Heart right ventricle (tissue), 16 donors: ENCODE data around the gene PRR11. TPM values are rescaled to one million over a fixed set of nuclear protein-coding genes. Genes with fewer than 3 reads are reported as not detected.

Experiments
- ATAC-seq, 8 donors: fragments of 200-7000 bp; cut with Tn5 transposase; one replicate each; pipeline ENCODE4 v1.9.1; 2020; ENCODE audit warnings: mild to moderate bottlenecking in 8 of 8, moderate library complexity in 8 of 8, moderate number of reproducible peaks in 1 of 8
- DNase-seq, 2 donors: peaks; one replicate each; pipeline ENCODE4 v3.0.0-alpha.2; 2020
- H3K27ac ChIP-seq, 10 donors: fragments of 200-600 bp; sonication (generic) in 2 of 10; one replicate each; pipeline versions ENCODE4 v1.5.0 to v1.8.0; 2020 to 2022; ENCODE audit warnings: mild to moderate bottlenecking in 3 of 10
- H3K27me3 ChIP-seq, 7 donors: fragments of 200-600 bp; one replicate each; pipeline ENCODE4 v1.8.0; 2021 to 2022; ENCODE audit warnings: mild to moderate bottlenecking in 2 of 7
- H3K36me3 ChIP-seq, 9 donors: fragments of 200-600 bp; sonication (generic) in 1 of 9; one replicate each; pipeline versions ENCODE4 v1.5.0 to v1.8.0; 2020 to 2022; ENCODE audit warnings: mild to moderate bottlenecking in 2 of 9
- H3K4me1 ChIP-seq, 9 donors: fragments of 200-600 bp; sonication (generic) in 1 of 9; one replicate each; pipeline versions ENCODE4 v1.5.0 to v1.8.0; 2020 to 2022; ENCODE audit warnings: mild to moderate bottlenecking in 4 of 9
- H3K4me3 ChIP-seq, 10 donors: fragments of 200-600 bp; sonication (generic) in 2 of 10; one replicate each; pipeline versions ENCODE4 v1.5.0 to v1.8.0; 2020 to 2022; ENCODE audit warnings: mild to moderate bottlenecking in 7 of 10, moderate library complexity in 2 of 10
- H3K9me3 ChIP-seq, 11 donors: fragments of 200-600 bp in 10 of 11; sonication (generic) in 2 of 11; one replicate each; pipeline versions ENCODE4 v1.5.0 to v1.8.0; 2013 to 2022; ENCODE audit warnings: mild to moderate bottlenecking in 2 of 11, control low read depth in 1 of 11, moderate library complexity in 1 of 11
- CTCF ChIP-seq, 9 donors: fragments of 200-600 bp; sonication (generic) in 2 of 9; IDR thresholded peaks; one replicate each; pipeline versions ENCODE4 v1.5.0 to v1.8.0; 2021 to 2022; ENCODE audit warnings: antibody characterized with exemption in 9 of 9, mild to moderate bottlenecking in 5 of 9, moderate library complexity in 1 of 9
- WGBS, 2 donors: extraction: QIAGEN DNeasy Blood & Tissue Kit; methylation state at CpG; one replicate each; pipeline ENCODE4 v1.1.7; 2013; ENCODE audit warnings: inconsistent platforms in 1 of 2; 5-methylcytosine and 5-hydroxymethylcytosine counted together
- intact Hi-C, 10 donors: fragments of 100-400 bp; cut with DNase I; formaldehyde crosslinking; loops; one replicate each; pipeline versions ENCODE4 v1.11.1 to v1.14.2; 2022
- polyA plus RNA-seq, 2 donors: library from polyadenylated mRNA; stranded (reverse); fragments of 200-250 nt; gene quantifications; one replicate each; pipeline ENCODE4 v1.2.3, GENCODE V29; 2013
- total RNA-seq, 10 donors: library from RNA; stranded (reverse); fragmentation: NEBNext Ultra II Directional in 3 of 10; extraction: Animal tissue kit (Norgen Biotek cat#: 25700) in 3 of 10; gene quantifications; one replicate each; pipeline versions ENCODE4 v1.2.1 to v1.2.4, GENCODE V29; 2021 to 2023
- donor health status: Arrhythmogenic right ventricular cardiomyopathy.
- donor health status: ischemic (EF 13 %, LVEDD 7.1; RV severe dilation, severe dysfunction).
- donor health status: healthy with polysubstance abuse.
- donor health status: DM: no; HTN: yes; CAD: no.
- donor health status: DM: no; HTN: no; CAD: no.
- donor health status: ischemic (EF 25% LVEDD 6.9; RV normal size, moderate dysfunction).
- donor health status: ischemic (EF 25% LVEDD 5.7; RV mildly dilated, moderate dysfunction).
- donor health status: healthy.
- donor health status: DM: yes; HTN: yes; CAD: no.
- donor health status: Ischemic cardiomyopathy.
- donor health status: ischemic (EF 35%, LVEDD 5.7; RV mildly dilated, moderate dysfunction).
- donor health status: nonischemic (EF 11% LVEDD 7.7; RV severe dilation, severe dysfunction).
- donor health status: DM: yes; HTN: yes; CAD: no.
- donor health status: PGD.
- donor health status: ischemic (EF 29% LVEDD 5.4; RV normal size, mild dysfunction).
- donor health status: nonischemic (EF 23%, LVEDD 6.1; RV moderate dilation, normal function).

The PRR11 gene
- total and polyA plus RNA-seq, 12 donors = 0.29 to 6.9 (median 1.1) TPM

- no peaks in the 10 kb centered on the region for H3K4me1 ChIP-seq
- intact Hi-C loops = loop anchor here in 1 of 10 donors (2.0 kb wide), 1 partner anchor 33 kb away; no protein-coding TSS in a partner anchor
- H3K27ac ChIP-seq = no peak overlapping the region
- ATAC-seq (no peak), DNase-seq (no peak)
- H3K27me3 ChIP-seq = no peaks in the 10 kb centered on the region
- H3K36me3 ChIP-seq = peaks cover 0 to 86% (median 0%) of the 10 kb centered on the region in 9 donors
- no peaks in the 10 kb centered on the region for H3K9me3 ChIP-seq
- 92 to 93% methylated on average over 9 of the region's 9 CpGs for WGBS, 2 donors
- H3K4me3 ChIP-seq = no peak overlapping the region
- TF ChIP-seq CTCF (IDR thresholded peaks at IDR 0.05) = no peak
These were observed 40.1 kb upstream of the PRR11 start for GRCh38 chr17:59115474-59115873.

GRCh38 chr17:59121901-59122480 lies 33.6 kb upstream of the PRR11 start:
- 98 to 99% methylated on average over 9 of the region's 9 CpGs for WGBS, 2 donors

GRCh38 chr17:59124665-59125064 lies 30.9 kb upstream of the PRR11 start:
- intact Hi-C loops = no loop called here
- no peak for DNase-seq
- 96% methylated on average over 6 of the region's 6 CpGs for WGBS, 2 donors
- no peak overlapping the region for H3K27ac ChIP-seq
- H3K4me3 ChIP-seq = no peak overlapping the region
- H3K9me3 ChIP-seq = no peaks in the 10 kb centered on the region
- H3K36me3 ChIP-seq = peaks cover 0 to 54% (median 0%) of the 10 kb centered on the region in 9 donors
- TF ChIP-seq CTCF (IDR thresholded peaks at IDR 0.05) = no peak
- ATAC-seq = no peak
- no peaks in the 10 kb centered on the region for H3K4me1 ChIP-seq
- no peaks in the 10 kb centered on the region for H3K27me3 ChIP-seq

More at GRCh38 chr17:59121901-59122480, 33.6 kb upstream of the PRR11 start:
- DNase-seq = no peak
- Histone ChIP-seq H3K36me3 (peaks cover 0 to 59% (median 0%) of the 10 kb centered on the region in 9 donors), H3K9me3 (no peaks in the 10 kb centered on the region), H3K27ac (no peak overlapping the region), H3K4me3 (no peak overlapping the region), H3K27me3 (no peaks in the 10 kb centered on the region), H3K4me1 (no peaks in the 10 kb centered on the region)
- intact Hi-C loops = no loop called here
- TF ChIP-seq CTCF (IDR thresholded peaks at IDR 0.05) = no peak
- no peak for ATAC-seq

GRCh38 chr17:59126809-59127417 lies 28.6 kb upstream of the PRR11 start:
- no peak for TF ChIP-seq CTCF (IDR thresholded peaks at IDR 0.05)
- no peak for ATAC-seq
- H3K27ac ChIP-seq = no peak overlapping the region
- H3K4me1 ChIP-seq = no peaks in the 10 kb centered on the region
- intact Hi-C loops = no loop called here
- no peak for DNase-seq
- H3K4me3 ChIP-seq = no peak overlapping the region
- H3K27me3 ChIP-seq = no peaks in the 10 kb centered on the region
- H3K9me3 ChIP-seq = no peaks in the 10 kb centered on the region
- WGBS, 2 donors = 65 to 79% methylated on average over 3 of the region's 3 CpGs
- H3K36me3 ChIP-seq = peaks cover 0 to 51% (median 0%) of the 10 kb centered on the region in 9 donors
